Urinary bladder (tissue), 4 donors: Measurements from ENCODE around the gene XPR1. TPM values are rescaled to one million over a fixed set of nuclear protein-coding genes. Genes with fewer than 3 reads are reported as not detected.

Experiments used
- DNase-seq: peaks from one replicate; pipeline ENCODE4 v3.0.0-alpha.2; 2015; ENCODE audit errors: extremely low spot score
- H3K27ac ChIP-seq: one replicate; pipeline ENCODE4 v1.5.1; 2013; ENCODE audit warnings: low read depth, mild to moderate bottlenecking, moderate library complexity
- H3K36me3 ChIP-seq: one replicate; pipeline ENCODE4 v1.6.1; 2013; ENCODE audit warnings: mild to moderate bottlenecking, moderate library complexity; ENCODE audit not compliant: insufficient read depth
- H3K4me1 ChIP-seq: one replicate; pipeline ENCODE4 v1.6.1; 2013; ENCODE audit warnings: mild to moderate bottlenecking, moderate library complexity; ENCODE audit not compliant: insufficient read depth
- H3K4me3 ChIP-seq: one replicate; pipeline ENCODE4 v1.5.1; 2013; ENCODE audit warnings: low read depth, low read length
- WGBS: extraction: QIAGEN DNeasy Blood & Tissue Kit; methylation state at CpG from one replicate; pipeline ENCODE4 v1.1.7; 2013; 5-methylcytosine and 5-hydroxymethylcytosine counted together
- polyA plus RNA-seq: library from polyadenylated mRNA; stranded (reverse); fragments of 200-250 nt; gene quantifications from one replicate; pipeline ENCODE4 v1.2.3, GENCODE V29; 2013
- total RNA-seq: library from RNA; depleted of rRNA; stranded (reverse); fragments of >200 nt; gene quantifications from one replicate; pipeline ENCODE4 v1.2.3, GENCODE V29; 2014
- donor health status: healthy with polysubstance abuse.
- donor health status: healthy.

XPR1 gene
- total and polyA plus RNA-seq, 2 donors, result 9.9 to 33.6 TPM

DNA sequence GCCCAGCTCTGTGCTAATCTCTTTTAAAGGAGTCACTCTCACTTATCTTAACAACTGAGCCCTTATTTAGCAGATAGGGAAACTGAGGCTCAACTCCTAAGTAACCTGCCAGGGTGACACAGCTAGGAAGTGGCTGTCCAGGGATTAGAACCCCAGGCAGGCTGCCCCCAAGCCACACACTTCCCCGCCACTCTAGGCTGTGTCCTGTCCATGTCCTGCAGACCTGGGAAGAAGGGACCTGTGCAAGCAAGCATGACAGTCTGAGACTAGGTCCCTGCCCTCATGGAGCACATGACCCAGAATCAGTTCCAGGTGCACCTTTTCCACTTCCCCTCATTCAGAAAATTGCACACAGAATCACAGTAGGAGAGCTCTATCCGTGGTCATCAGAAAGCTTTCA lies 293.1 kb downstream of the XPR1 start:
- DNase-seq, result no peak
- H3K4me1 ChIP-seq, result no peaks in the 10 kb centered on the region
- no peak overlapping the region for H3K4me3 ChIP-seq
- no peak overlapping the region for H3K27ac ChIP-seq
- no peaks in the 10 kb centered on the region for H3K36me3 ChIP-seq
- WGBS, result 81% methylated on average over 2 of the region's 2 CpGs

DNA sequence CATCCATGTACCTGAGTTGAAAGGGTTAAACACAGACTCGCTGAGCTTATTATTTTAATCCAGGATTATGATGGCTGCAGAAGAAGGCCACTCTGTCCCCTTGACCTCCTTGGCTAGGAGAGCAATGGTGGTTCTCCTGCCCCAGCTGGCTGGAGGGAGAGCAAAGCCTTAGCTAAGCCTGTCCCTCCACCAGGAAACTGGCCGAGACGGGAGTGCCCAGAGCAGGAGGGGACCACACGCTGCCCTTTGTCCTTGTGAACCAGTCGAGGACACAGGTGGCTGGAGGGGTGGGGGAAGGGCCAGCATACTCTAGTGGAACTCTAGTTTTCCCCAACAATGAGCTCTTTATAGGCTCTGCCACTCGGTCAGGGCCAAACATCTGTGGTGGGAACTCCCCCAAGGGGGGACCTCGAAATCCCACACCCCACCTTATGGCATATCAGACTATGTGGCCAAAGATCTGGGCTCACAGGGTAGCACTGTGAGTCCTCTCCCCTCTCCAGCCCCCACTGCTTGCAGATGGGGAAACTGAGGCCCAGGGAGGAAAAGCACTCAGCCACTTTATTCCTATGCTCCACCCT lies 293.7 kb downstream of the XPR1 start:
- no peaks in the 10 kb centered on the region for H3K4me1 ChIP-seq
- H3K36me3 ChIP-seq, result no peaks in the 10 kb centered on the region
- no peak for DNase-seq
- H3K27ac ChIP-seq, result no peak overlapping the region
- 52% methylated on average over 7 of the region's 7 CpGs for WGBS
- no peak overlapping the region for H3K4me3 ChIP-seq

DNA sequence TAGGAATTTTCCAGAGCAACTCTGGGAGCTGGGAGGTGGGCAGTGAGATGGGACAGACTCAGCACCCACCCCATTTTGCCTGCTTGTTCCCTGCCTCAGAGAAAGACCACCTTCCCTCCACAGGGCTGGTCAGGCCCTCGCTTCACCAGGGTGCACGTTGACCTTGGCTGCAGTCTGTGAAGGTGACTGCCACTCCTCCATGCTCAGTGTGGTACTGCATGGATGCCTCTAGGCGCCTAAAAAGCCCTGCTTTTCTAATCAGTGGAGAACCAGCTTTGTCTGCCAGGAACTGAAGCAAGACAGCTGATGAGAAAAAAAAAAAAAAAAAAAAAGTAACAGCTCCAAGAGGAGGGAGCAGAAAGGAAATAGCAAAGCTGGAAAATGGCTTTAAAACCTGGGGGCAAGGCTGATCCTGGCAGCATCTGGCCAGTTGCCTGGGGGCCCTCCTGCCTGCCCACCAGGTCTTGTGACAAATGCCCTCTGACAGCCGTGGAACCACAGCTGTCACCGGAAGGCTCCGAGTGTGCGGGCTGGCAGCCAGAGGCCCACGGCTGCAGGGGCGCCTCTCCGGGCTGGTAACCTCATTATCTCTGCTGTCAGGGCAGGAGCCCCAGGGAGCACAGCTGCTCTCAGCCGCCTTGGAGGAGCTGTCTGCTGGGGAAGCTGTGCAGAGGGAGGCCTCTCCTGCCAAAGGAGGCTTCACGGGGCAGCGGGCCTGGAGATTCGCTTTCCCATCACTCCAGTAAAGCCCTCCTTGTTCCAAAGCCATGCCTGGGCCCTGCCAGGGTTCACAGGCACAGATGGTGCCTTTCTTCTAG lies 294.6 kb downstream of the XPR1 start:
- Histone ChIP-seq H3K4me3 (no peak overlapping the region), H3K27ac (peak overlapping the region; percentile 14), H3K4me1 (no peaks in the 10 kb centered on the region), H3K36me3 (no peaks in the 10 kb centered on the region)
- 11% methylated on average over 14 of the region's 14 CpGs for WGBS
- DNase-seq, result no peak

DNA sequence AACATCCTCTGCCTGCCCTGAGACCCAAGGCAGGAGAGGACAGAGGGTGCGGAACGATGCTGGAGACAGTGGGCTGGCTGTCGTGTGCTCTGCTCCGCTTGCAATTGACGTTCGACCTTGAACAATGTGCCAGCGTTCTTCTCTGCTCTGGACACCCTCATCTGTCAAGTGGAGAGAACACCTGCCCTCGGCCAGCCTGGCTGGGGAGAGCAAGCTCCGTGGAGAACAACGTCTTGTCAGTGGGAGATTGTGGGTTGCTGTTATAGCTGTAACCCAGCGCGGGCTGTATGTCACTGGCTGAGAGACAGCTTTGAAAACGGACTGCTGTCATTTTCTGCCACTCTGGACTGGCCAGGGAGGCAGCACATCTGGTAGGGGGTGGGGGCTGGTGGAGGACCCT lies 295.5 kb downstream of the XPR1 start:
- DNase-seq, result no peak
- WGBS, result 54% methylated on average over 13 of the region's 13 CpGs
- Histone ChIP-seq H3K4me3 (no peak overlapping the region), H3K27ac (no peak overlapping the region), H3K4me1 (no peaks in the 10 kb centered on the region), H3K36me3 (no peaks in the 10 kb centered on the region)

DNA sequence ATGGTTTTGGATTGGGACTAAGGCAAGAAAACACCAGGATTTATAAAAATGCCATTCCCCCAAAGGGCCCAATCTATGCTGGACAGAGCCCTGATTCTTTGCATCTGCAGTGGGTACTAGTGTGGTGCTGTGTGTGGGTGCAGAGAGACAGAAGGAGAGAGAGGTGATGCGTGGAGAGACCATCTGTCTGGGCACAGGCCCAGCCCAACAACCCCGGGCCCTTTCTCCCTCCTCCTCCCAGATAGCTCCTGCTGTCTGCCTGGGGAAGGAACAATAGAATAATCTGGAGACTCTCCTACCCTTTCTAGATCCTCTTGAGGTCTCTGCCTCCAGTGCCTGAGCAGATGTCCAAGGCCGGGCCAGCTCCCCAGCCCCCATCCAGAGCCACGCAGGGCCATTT lies 296.0 kb downstream of the XPR1 start:
- no peaks in the 10 kb centered on the region for H3K36me3 ChIP-seq
- H3K4me3 ChIP-seq, result no peak overlapping the region
- DNase-seq, result no peak
- 41% methylated on average over 4 of the region's 4 CpGs for WGBS
- no peaks in the 10 kb centered on the region for H3K4me1 ChIP-seq
- H3K27ac ChIP-seq, result peak overlapping the region; percentile 12

DNA sequence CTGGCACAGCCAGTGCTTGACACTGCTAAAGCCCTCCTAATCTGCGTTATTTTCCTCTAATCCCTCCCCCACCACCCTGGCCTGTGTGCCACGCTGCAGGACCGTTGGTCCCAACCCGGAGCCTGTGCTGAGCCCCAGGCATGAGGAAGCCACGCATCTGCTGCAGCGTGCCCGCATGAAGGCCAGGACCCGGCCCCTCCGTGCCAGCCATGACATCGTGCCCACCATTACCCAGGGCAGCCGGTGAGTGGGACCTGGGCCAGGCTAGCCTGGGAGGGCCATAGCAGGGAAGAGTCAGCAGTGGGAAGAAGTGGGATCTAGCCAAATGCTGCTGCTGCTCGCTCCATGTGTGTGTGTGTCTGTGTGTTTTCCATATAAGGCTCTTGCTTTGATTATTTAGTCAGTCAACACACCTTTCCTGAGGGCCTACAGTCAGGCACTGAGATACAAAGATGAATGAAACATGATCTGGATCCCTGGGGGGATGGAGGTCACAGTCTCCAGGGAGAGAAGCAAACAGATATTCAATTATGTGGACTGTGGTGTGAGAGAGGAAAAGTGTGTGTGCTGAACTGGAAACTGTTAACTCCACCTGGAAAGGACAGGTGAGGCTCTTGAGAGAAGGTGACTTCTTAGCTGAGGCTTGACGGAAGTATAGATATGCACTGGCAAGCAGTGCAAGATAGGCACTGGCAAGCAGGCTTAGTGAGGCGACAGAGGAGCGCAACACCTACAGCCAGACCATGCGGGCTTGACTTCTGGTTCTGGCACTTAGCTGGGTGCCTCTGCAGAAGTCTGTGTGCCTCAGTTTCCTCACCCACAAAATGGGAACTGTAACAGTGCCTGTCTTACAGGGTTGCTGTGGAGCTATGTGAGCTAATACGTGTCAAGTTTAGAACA lies 296.8 kb downstream of the XPR1 start:
- 61% methylated on average over 17 of the region's 17 CpGs for WGBS
- Histone ChIP-seq H3K36me3 (no peaks in the 10 kb centered on the region), H3K4me3 (no peak overlapping the region), H3K27ac (no peak overlapping the region), H3K4me1 (no peaks in the 10 kb centered on the region)
- DNase-seq, result no peak

DNA sequence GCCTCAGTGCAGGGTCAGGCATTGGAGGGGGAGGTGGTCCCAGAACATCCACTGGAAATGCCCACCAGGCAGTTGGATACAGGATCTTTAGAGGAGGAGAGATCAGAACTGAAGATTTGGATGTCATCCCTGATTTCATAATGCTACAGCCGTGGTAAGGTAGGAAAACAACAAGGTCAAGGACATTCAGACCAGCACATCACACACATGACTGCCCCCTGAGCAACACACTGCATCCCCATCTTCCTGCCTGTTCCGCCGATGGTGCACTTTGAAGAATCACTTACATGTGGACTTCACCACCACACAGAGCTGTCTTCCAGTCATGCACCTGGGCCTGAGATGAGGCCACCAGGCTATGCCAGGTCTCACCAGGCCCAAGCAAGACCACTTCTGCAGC lies 297.6 kb downstream of the XPR1 start:
- no peak overlapping the region for H3K27ac ChIP-seq

DNA sequence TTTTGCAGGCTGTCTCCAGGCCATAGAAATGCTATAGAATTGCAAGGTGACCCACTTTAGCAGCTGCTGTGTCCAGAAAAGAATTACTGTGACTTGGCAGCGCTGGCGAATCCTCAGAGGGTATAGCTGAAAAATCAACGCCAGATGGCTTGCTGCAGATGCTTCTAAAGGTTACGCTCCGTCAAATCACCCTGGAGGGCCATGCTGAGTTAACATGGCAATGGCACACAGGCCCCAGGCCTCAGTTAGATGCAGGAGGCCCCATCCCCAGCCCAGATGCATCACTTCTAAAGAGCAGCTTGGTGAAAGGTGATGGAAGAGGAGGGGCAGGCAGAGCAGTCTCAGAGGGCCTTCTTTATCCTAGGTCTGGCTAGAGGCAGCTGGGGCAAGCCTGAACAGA lies 298.9 kb downstream of the XPR1 start:
- no peak overlapping the region for H3K27ac ChIP-seq
- no peaks in the 10 kb centered on the region for H3K4me1 ChIP-seq
- WGBS, result 95% methylated on average over 5 of the region's 5 CpGs
- no peak for DNase-seq
- H3K36me3 ChIP-seq, result no peaks in the 10 kb centered on the region
- H3K4me3 ChIP-seq, result no peak overlapping the region

More for the DNA sequence above, 297.6 kb downstream of the XPR1 start:
- Histone ChIP-seq H3K4me3 (no peak overlapping the region), H3K4me1 (no peaks in the 10 kb centered on the region), H3K36me3 (no peaks in the 10 kb centered on the region)
- no peak for DNase-seq
- WGBS, result 91% methylated on average over 3 of the region's 3 CpGs

DNA sequence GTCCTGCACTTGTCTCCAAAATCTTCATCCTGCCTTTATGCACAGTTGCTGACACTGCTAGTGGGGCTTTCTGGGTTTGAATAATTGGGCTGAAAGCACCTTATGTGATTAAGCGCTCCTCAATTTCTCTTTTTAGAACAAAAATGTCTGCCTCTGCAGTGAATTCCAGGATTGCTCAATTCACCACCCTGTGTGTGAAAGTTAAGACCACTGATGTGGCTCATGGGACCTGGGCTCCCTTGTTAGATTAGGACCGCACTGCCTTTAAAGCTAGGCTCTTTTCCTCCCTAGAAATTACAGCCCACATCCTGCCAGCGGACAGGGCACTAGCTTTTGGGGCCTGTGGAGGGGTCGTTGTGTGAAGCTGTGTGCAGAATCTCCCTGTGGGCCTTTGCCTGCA lies 299.7 kb downstream of the XPR1 start:
- 86% methylated on average over 4 of the region's 4 CpGs for WGBS
- no peaks in the 10 kb centered on the region for H3K4me1 ChIP-seq
- DNase-seq, result no peak
- no peaks in the 10 kb centered on the region for H3K36me3 ChIP-seq
- H3K4me3 ChIP-seq, result no peak overlapping the region
- H3K27ac ChIP-seq, result no peak overlapping the region

DNA sequence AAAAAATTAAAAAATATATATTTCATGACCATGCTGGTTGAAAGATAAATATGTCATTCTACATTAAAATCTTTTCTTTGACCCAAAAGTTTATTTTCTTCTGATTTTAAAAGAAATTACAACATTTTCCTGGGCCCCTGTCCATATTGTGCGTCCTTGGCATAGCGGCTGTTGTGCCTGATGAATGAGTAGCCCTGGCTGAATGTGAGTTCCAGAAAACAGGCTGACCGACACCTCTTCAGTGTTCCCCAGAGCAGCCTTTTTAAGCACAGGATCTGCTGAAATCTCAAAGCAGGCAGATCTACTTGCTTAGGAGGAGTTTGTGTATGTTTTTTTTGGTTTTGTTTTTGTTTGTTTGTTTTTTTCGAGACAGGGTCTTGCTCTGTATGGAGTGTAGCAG lies 300.6 kb downstream of the XPR1 start:
- Histone ChIP-seq H3K4me1 (no peaks in the 10 kb centered on the region), H3K36me3 (no peaks in the 10 kb centered on the region), H3K4me3 (no peak overlapping the region), H3K27ac (no peak overlapping the region)
- DNase-seq, result no peak
- WGBS, result 97% methylated on average over 4 of the region's 4 CpGs

DNA sequence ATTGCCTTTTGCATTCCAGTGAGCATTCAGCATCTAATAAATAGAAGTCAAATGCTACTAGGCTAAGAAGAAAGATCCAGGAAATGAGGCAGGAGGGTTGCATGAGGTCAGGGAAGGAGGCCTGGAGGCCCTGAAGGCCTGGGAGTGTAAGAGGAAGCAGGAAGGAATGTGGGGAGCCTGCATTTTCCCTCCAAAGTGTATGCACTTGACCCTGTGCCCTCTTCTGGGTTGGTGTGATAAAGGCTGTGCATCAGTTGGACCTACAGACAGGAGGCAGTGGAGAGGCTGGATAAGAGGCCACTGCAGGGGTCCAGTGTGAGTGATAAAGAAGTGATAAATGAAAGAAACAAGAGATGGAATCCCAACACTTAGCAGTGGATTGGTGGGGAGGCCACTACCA lies 301.3 kb downstream of the XPR1 start:
- no peaks in the 10 kb centered on the region for H3K4me1 ChIP-seq
- no peak overlapping the region for H3K4me3 ChIP-seq
- H3K36me3 ChIP-seq, result no peaks in the 10 kb centered on the region
- no peak for DNase-seq
- no peak overlapping the region for H3K27ac ChIP-seq

DNA sequence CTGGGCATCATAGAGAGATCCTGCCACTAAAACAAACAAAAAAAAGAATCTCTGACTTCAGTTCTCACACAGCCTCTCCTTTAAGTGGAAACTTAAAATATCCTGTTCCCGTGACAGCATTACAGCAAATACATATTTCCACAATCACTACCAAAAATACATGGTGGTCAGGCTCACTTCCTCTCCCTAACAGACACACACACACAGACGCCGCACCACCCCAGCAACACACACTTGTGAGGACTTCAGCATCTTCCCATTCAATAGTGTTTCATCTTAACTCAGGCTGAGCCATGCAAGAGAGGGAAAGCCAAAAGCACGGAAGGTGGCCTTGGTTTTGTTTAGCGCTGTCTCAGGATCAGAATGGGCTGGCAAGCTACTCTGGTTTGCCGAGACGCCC lies 302.7 kb downstream of the XPR1 start:
- Histone ChIP-seq H3K4me3 (no peak overlapping the region), H3K4me1 (no peaks in the 10 kb centered on the region), H3K36me3 (no peaks in the 10 kb centered on the region), H3K27ac (no peak overlapping the region)
- DNase-seq, result no peak
- WGBS, result 93% methylated on average over 7 of the region's 7 CpGs

DNA sequence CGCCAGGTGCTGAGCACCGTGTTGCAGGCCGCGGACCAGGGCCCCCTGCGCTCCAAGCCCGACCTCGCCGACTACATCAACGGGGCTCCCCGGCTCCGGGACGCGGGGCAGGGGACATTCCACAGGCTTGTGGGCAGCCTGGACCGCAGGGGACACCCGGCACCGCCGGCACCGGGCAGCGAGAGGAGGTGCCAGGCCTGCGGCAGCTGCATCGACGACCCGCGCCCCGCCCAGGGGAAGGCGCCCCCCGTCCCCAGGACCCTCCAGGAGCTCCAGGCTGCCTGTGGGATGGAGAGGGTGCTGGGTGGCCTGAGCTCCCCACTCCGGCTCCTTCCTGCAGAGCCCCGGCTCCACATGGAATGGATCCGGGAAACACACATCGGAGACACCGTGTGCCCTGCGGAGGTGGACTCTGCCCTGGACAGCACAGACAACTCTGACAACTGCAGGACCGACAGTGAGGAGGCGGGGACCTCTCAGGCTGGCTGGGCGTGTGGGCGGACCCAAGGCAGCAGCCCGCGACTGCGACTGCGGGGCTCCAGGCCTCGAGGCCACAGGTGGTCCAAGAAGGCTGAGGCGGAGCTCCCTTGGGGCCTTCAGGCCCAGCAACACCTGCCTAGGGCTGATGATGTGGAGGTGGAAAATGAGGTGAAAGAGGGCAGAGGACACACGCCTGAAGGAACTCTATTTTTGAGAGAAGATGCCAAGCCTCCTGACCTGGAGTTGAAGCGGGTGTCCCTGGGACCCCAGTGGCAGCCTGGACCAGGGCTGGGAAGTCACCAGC lies 303.7 kb downstream of the XPR1 start:
- H3K36me3 ChIP-seq, result no peaks in the 10 kb centered on the region
- DNase-seq, result no peak
- H3K27ac ChIP-seq, result no peak overlapping the region
- no peak overlapping the region for H3K4me3 ChIP-seq
- no peaks in the 10 kb centered on the region for H3K4me1 ChIP-seq
- WGBS, result 80% methylated on average over 45 of the region's 45 CpGs
